Measurements from ENCODE around the gene USP32. TPM values are rescaled to one million over a fixed set of nuclear protein-coding genes. Genes with fewer than 3 reads are reported as not detected.
A peak's percentile ranks its signal among the peaks of the same experiment; 100 is the strongest.

USP32 gene
- total RNA-seq, 1 donor from 2014 or later, result 59.6 TPM

DNA sequence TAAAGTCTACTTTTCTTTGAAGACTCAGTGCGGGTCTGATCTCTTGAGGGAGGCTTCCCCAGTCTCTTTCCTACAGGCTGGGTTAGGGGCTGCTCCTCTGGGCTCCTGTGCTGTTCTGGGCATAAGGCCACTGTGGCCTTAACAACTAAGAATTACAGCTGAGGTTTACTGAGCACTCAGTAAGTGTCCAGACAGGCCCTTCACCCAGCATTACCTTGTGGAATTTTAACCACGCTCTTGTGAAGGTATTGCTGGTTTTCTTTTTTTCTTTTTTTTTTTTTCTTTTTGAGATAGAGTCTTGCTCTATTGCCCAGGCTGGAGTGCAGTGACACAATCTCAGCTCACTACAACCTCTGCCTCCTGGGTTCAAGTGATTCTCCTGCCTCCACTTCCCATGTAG lies 245.7 kb downstream of the USP32 start:
- Mint-ChIP-seq H3K4me3 (ENCODE audit: unreplicated experiment) (peak overlapping the region; percentile 26), H3K27me3 (ENCODE audit: unreplicated experiment) (peaks cover 26% of the 10 kb centered on the region), H3K4me1 (ENCODE audit: low read depth, unreplicated experiment) (peaks cover 25% of the 10 kb centered on the region), H3K27ac (ENCODE audit: unreplicated experiment) (no peak overlapping the region), H3K36me3 (ENCODE audit: unreplicated experiment) (no peaks in the 10 kb centered on the region), H3K9me3 (ENCODE audit: unreplicated experiment) (peaks cover 6% of the 10 kb centered on the region)
- DNase-seq, result no peak
- TF ChIP-seq, protein P1, sequence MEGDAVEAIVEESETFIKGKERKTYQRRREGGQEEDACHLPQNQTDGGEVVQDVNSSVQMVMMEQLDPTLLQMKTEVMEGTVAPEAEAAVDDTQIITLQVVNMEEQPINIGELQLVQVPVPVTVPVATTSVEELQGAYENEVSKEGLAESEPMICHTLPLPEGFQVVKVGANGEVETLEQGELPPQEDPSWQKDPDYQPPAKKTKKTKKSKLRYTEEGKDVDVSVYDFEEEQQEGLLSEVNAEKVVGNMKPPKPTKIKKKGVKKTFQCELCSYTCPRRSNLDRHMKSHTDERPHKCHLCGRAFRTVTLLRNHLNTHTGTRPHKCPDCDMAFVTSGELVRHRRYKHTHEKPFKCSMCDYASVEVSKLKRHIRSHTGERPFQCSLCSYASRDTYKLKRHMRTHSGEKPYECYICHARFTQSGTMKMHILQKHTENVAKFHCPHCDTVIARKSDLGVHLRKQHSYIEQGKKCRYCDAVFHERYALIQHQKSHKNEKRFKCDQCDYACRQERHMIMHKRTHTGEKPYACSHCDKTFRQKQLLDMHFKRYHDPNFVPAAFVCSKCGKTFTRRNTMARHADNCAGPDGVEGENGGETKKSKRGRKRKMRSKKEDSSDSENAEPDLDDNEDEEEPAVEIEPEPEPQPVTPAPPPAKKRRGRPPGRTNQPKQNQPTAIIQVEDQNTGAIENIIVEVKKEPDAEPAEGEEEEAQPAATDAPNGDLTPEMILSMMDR (IDR thresholded peaks at IDR 0.05; ENCODE audit: partially characterized antibody, unreplicated experiment), result no peak

DNA sequence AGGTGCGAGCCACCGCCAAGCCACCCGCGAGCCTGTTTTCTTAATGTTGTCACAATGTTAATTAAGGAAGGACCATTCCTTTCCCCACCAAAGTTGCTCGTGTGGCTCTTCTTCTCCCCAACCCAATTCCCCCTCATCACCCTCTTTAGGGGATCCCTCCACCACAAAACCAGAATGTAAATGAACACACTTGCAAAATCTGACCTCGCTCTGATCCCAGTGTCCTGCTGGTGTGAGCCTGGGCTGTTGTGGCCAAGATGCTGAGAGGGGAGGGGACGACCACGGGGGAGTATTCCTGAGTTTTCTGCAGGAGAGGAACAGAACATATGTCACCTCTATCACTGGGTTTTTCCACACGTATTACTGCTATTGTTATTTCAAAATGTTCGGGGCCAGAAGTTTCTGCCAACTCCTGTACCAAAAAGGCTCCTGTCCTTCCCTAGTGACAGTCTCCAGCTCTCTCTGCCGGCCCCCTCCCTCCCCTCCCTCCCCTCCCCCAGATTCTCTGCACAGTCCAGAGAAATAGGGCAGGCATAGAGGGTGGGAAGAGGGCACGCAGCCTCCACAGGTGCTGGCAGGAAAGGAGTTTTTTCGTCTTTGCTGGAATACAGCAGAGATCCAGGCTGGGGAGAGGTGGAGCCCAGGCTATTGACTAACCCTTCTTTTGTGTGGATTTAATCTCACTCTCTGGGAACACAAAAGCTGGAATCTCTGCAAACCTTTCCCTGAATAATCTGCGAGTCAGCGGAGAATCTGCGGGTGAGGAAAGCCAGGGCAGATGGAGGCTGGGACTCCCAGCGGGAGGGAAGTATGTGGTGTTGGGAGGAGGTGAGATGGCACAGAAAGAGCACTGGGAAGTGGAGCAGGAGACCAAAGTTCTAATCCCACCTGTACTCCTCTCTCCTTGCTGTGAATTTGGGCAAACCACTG lies 246.7 kb downstream of the USP32 start:
- Mint-ChIP-seq H3K9me3 (ENCODE audit: unreplicated experiment) (peaks cover 11% of the 10 kb centered on the region), H3K36me3 (ENCODE audit: unreplicated experiment) (peaks cover 4% of the 10 kb centered on the region), H3K4me3 (ENCODE audit: unreplicated experiment) (peak overlapping the region; percentile 58), H3K4me1 (ENCODE audit: low read depth, unreplicated experiment) (peaks cover 25% of the 10 kb centered on the region), H3K27ac (ENCODE audit: unreplicated experiment) (no peak overlapping the region), H3K27me3 (ENCODE audit: unreplicated experiment) (peaks cover 29% of the 10 kb centered on the region)
- no peak for DNase-seq
- TF ChIP-seq, protein P1 (IDR thresholded peaks at IDR 0.05; ENCODE audit: partially characterized antibody, unreplicated experiment), result no peak

DNA sequence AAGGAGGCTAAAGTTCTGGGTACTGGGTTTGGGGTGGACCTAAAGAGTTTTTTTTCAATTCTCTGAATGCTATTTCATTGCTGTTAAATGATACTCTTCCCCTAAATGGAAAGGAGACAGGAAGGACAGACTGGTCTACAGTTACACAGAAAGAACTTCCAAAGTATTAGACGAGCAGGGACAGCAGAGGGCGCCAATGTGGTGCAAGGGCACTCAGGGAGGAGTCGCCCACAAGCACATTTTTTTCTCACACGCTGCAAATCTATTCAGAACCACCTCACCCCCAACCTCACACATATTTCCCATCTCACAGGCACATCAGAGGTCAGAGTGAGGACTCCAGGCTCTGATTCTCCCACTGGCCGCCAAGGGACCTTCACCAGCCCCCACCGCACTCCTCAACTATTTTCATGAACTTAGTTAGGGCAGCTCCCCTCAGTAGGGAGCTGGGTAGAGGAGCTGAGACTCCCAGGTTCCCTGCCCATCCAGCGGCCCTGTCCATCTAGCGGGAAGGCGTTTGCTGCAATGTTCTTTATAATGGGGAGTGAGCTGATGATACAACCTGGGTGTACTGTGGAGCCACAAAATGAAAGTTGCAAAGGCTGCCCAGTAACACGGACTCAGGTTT lies 248.9 kb downstream of the USP32 start:
- DNase-seq, result peak; percentile 90
- Mint-ChIP-seq H3K27me3 (ENCODE audit: unreplicated experiment) (peaks cover 30% of the 10 kb centered on the region), H3K9me3 (ENCODE audit: unreplicated experiment) (peaks cover 11% of the 10 kb centered on the region), H3K4me3 (ENCODE audit: unreplicated experiment) (peak overlapping the region; percentile 83), H3K4me1 (ENCODE audit: low read depth, unreplicated experiment) (peaks cover 25% of the 10 kb centered on the region), H3K36me3 (ENCODE audit: unreplicated experiment) (peaks cover 4% of the 10 kb centered on the region), H3K27ac (ENCODE audit: unreplicated experiment) (peak overlapping the region; percentile 62)
- TF ChIP-seq, protein P1 (IDR thresholded peaks at IDR 0.05; ENCODE audit: partially characterized antibody, unreplicated experiment), result peak; percentile 55

DNA sequence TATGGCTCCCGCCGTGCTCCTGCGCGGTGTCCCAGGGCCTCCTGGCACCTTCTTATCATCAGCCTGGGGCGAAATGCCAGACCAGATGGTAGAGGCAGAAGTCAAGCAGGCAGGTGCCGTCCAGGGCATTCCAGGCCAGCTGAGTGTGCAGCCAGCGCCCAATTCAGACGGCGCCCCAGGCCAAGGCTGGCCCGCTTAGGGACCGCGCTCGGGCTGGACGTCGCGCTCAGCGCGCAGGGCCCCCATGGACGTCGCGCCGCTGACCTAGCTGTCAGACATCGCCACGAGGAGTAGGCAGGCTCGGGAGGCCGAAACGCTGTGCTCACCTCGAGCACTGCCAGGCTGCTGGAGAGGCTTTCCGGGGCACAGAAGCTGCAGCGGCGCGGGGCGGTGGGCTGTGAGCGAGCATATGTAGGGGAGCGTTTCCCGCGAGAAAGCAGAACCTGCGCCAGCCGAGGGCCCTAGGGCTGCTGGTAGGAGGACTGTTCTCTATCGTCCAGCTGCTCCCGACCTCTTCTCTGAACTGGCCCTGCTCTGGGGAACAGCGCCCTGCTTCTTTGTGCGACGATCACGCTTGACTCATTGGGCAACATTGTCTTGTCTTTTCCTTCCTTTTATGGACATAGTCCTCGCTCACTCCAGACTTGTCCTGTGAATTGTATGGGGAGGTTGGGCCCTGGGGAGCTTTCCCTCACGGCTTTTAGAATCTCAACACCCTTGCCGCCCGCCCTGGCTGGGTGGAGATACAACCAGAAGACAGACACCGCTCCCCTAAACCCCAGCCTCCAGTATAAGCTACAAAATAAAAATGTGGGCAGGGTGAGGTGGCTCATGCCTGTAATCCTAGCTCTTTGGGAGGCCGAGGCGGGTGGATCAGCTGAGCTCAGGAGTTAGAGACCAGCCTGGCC lies 250.6 kb downstream of the USP32 start:
- H3K9me3 Mint-ChIP-seq (ENCODE audit: unreplicated experiment), result peaks cover 9% of the 10 kb centered on the region
- peak overlapping the region; percentile 46 for H3K4me3 Mint-ChIP-seq (ENCODE audit: unreplicated experiment)
- peak; percentile 52 for DNase-seq
- H3K27me3 Mint-ChIP-seq (ENCODE audit: unreplicated experiment), result peaks cover 27% of the 10 kb centered on the region
- peak overlapping the region; percentile 52 for H3K27ac Mint-ChIP-seq (ENCODE audit: unreplicated experiment)
- H3K36me3 Mint-ChIP-seq (ENCODE audit: unreplicated experiment), result peaks cover 7% of the 10 kb centered on the region
- TF ChIP-seq, protein P1 (IDR thresholded peaks at IDR 0.05; ENCODE audit: partially characterized antibody, unreplicated experiment), result no peak
- peaks cover 25% of the 10 kb centered on the region for H3K4me1 Mint-ChIP-seq (ENCODE audit: low read depth, unreplicated experiment)
